HepG2 (cell line): Measurements from ENCODE around the gene SRCAP. TPM values are rescaled to one million over a fixed set of nuclear protein-coding genes. Genes with fewer than 3 reads are reported as not detected.

Source experiments
- ATRX ChIP-seq: sonication (generic); formaldehyde crosslinking; IDR thresholded peaks from 2 replicates; pipeline ENCODE4 v1.4.0; 2020; ENCODE audit warnings: missing genetic modification reagents, borderline replicate concordance
- BCL6 ChIP-seq: IDR thresholded peaks from 2 replicates; pipeline ENCODE4 v1.6.1; 2016; ENCODE audit warnings: missing genetic modification reagents, missing compliant biosample characterization
- KDM6A ChIP-seq: IDR thresholded peaks from 2 replicates; pipeline ENCODE4 v1.6.1; 2016; ENCODE audit warnings: low read depth
- MIER2 ChIP-seq: IDR thresholded peaks from 2 replicates; pipeline ENCODE4 v1.6.1; 2016; ENCODE audit warnings: missing biosample characterization, missing genetic modification reagents
- NONO ChIP-seq, 2 experiments: fragments of 450-650 bp in 1 of 2; sonication (generic) in 1 of 2; formaldehyde crosslinking in 1 of 2; IDR thresholded peaks in 1 of 2; conservative IDR thresholded peaks in 1 of 2; 2 replicates each; pipeline versions ENCODE4 v1.6.1 to v1.8.0; 2017 to 2022; ENCODE audit warnings: mild to moderate bottlenecking in 1 of 2, missing genetic modification reagents in 1 of 2, moderate library complexity in 1 of 2
- PAWR ChIP-seq: sonication (generic); formaldehyde crosslinking; IDR thresholded peaks from 2 replicates; pipeline ENCODE4 v1.4.0; 2020; ENCODE audit warnings: missing genetic modification reagents, mild to moderate bottlenecking, borderline replicate concordance
- SMC3 ChIP-seq: IDR thresholded peaks from 2 replicates; pipeline ENCODE4 v1.6.1; 2011; ENCODE audit warnings: low read length, improper control_type of control experiment
- TFDP1 ChIP-seq: IDR thresholded peaks from 2 replicates; pipeline ENCODE4 v1.6.1; 2016; ENCODE audit warnings: missing compliant biosample characterization, missing genetic modification reagents, borderline replicate concordance
- TOE1 ChIP-seq: sonication (generic); formaldehyde crosslinking; IDR thresholded peaks from 2 replicates; pipeline ENCODE4 v1.4.0; 2020; ENCODE audit warnings: mild to moderate bottlenecking, missing genetic modification reagents
- TP53 ChIP-seq: sonication (generic); formaldehyde crosslinking; conservative IDR thresholded peaks from 2 replicates; pipeline ENCODE4 v1.4.0; 2020; ENCODE audit warnings: missing genetic modification reagents
- YEATS2 ChIP-seq: sonication (generic); formaldehyde crosslinking; IDR thresholded peaks from 2 replicates; pipeline ENCODE4 v1.4.0; 2020; ENCODE audit warnings: missing genetic modification reagents, borderline replicate concordance
- ZFP36L2 ChIP-seq: sonication (generic); formaldehyde crosslinking; IDR thresholded peaks from 2 replicates; pipeline ENCODE4 v1.4.0; 2020; ENCODE audit warnings: missing genetic modification reagents
- ZNF142 ChIP-seq: sonication (generic); formaldehyde crosslinking; IDR thresholded peaks from 2 replicates; pipeline ENCODE4 v1.4.0; 2020; ENCODE audit warnings: missing genetic modification reagents
- ZNF451 ChIP-seq: sonication (generic); formaldehyde crosslinking; IDR thresholded peaks from 2 replicates; pipeline ENCODE4 v1.5.0; 2020; ENCODE audit warnings: mild to moderate bottlenecking, missing genetic modification reagents
- ZNF777 ChIP-seq: sonication (generic); formaldehyde crosslinking; IDR thresholded peaks from 2 replicates; pipeline ENCODE4 v1.4.0; 2020; ENCODE audit warnings: missing genetic modification reagents
- polyA plus RNA-seq, 8 experiments: library from polyadenylated mRNA; depleted of rRNA in 3 of 8; stranded (reverse) in 7 of 8; unstranded in 1 of 8; fragments of >200 nt; fragmentation: Illumina TruSeq in 4 of 8; extraction: Trizol in 4 of 8; gene quantifications; 2 replicates each; pipeline versions ENCODE4 v1.2.1 to v1.2.3, GENCODE V29; 2011 to 2016; ENCODE audit warnings: low read depth in 4 of 8, missing spikeins in 1 of 8, mixed read lengths in 1 of 8; ENCODE audit not compliant: insufficient read depth in 1 of 8
- total RNA-seq, 5 experiments: library from RNA; depleted of rRNA; stranded (reverse); fragments of >200 nt; fragmentation: Illumina TruSeq; extraction: Trizol; gene quantifications; 2 replicates each; pipeline ENCODE4 v1.2.3, GENCODE V29; 2016; ENCODE audit warnings: low read depth in 1 of 5
- TF ChIP-seq, protein P1 (sequence below): sonication (generic); formaldehyde crosslinking; IDR thresholded peaks from 2 replicates; pipeline ENCODE4 v1.4.0; 2020; ENCODE audit warnings: missing genetic modification reagents, borderline replicate concordance

The SRCAP gene
- total and polyA plus RNA-seq, 2 of the 13 experiments (the other 11 are each of a cell fraction or from before 2014, with no cell fraction given): 4.9 to 9.0 TPM

GRCh38 chr16:30697264-30698138, 1.5 kb upstream of the SRCAP start (continued):
- TF ChIP-seq, protein P1, sequence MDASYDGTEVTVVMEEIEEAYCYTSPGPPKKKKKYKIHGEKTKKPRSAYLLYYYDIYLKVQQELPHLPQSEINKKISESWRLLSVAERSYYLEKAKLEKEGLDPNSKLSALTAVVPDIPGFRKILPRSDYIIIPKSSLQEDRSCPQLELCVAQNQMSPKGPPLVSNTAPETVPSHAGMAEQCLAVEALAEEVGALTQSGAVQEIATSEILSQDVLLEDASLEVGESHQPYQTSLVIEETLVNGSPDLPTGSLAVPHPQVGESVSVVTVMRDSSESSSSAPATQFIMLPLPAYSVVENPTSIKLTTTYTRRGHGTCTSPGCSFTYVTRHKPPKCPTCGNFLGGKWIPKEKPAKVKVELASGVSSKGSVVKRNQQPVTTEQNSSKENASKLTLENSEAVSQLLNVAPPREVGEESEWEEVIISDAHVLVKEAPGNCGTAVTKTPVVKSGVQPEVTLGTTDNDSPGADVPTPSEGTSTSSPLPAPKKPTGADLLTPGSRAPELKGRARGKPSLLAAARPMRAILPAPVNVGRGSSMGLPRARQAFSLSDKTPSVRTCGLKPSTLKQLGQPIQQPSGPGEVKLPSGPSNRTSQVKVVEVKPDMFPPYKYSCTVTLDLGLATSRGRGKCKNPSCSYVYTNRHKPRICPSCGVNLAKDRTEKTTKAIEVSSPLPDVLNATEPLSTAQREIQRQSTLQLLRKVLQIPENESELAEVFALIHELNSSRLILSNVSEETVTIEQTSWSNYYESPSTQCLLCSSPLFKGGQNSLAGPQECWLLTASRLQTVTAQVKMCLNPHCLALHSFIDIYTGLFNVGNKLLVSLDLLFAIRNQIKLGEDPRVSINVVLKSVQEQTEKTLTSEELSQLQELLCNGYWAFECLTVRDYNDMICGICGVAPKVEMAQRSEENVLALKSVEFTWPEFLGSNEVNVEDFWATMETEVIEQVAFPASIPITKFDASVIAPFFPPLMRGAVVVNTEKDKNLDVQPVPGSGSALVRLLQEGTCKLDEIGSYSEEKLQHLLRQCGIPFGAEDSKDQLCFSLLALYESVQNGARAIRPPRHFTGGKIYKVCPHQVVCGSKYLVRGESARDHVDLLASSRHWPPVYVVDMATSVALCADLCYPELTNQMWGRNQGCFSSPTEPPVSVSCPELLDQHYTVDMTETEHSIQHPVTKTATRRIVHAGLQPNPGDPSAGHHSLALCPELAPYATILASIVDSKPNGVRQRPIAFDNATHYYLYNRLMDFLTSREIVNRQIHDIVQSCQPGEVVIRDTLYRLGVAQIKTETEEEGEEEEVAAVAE: no peak
- TF ChIP-seq ZFP36L2 (CRISPR knock-in tag): no peak
- peak; percentile 72; the same call in 1 of the 2 replicates for TF ChIP-seq TFDP1 (CRISPR knock-in tag)
- no peak for TF ChIP-seq TP53
- TF ChIP-seq ZNF142 (CRISPR knock-in tag): no peak; the same call in 1 of the 2 replicates
- TF ChIP-seq MIER2 (CRISPR knock-in tag): no peak
- peak; percentile 51 for TF ChIP-seq TOE1
- TF ChIP-seq SMC3: no peak
- no peak for TF ChIP-seq KDM6A (CRISPR knock-in tag)
- TF ChIP-seq PAWR: no peak
- no peak for TF ChIP-seq NONO (IDR thresholded peaks at IDR 0.05)
- TF ChIP-seq NONO (CRISPR knock-in tag; conservative IDR thresholded peaks at IDR 0.05): no peak
- no peak for TF ChIP-seq BCL6
- no peak for TF ChIP-seq ZNF777 (CRISPR knock-in tag)
- TF ChIP-seq ZNF451: no peak
- no peak for TF ChIP-seq ATRX (CRISPR knock-in tag)
- TF ChIP-seq YEATS2 (CRISPR knock-in tag): no peak
